ENCODE data around the gene STK36.

STK36 gene

GRCh38 chr2:218671654-218672566 lies at the start of gene STK36, which contains the start of gene RNF25:
STK36 (plus strand) TSS chr2:218672086; CDS start chr2:218672830, 744 bp downstream.
RNF25 (minus strand) TSS chr2:218672002; CDS start chr2:218671970, 32 bp downstream.
- TF ChIP-seq POLR2A (IDR thresholded peaks at IDR 0.05; ENCODE audit: low read depth, low read length): peak; percentile 82
- DNase-seq (ENCODE audit: insufficient read length, low spot score): peak; percentile 86
- FAIRE-seq: no peak

GRCh38 chr2:218622606-218623365 lies 49.1 kb upstream of the STK36 start:
- DNase-seq (ENCODE audit: insufficient read length, low spot score) (no peak), FAIRE-seq (no peak)
- TF ChIP-seq POLR2A (IDR thresholded peaks at IDR 0.05; ENCODE audit: low read depth, low read length): no peak

GRCh38 chr2:218623366-218623705 lies 48.5 kb upstream of the STK36 start:
- FAIRE-seq (no peak), DNase-seq (ENCODE audit: insufficient read length, low spot score) (no peak)
- TF ChIP-seq POLR2A (IDR thresholded peaks at IDR 0.05; ENCODE audit: low read depth, low read length): no peak

GRCh38 chr2:218626369-218626768 lies 45.5 kb upstream of the STK36 start:
- no peak for TF ChIP-seq POLR2A (IDR thresholded peaks at IDR 0.05; ENCODE audit: low read depth, low read length)
- DNase-seq (ENCODE audit: insufficient read length, low spot score): no peak
- FAIRE-seq: no peak

GRCh38 chr2:218627939-218628338 lies 43.9 kb upstream of the STK36 start:
- TF ChIP-seq POLR2A (IDR thresholded peaks at IDR 0.05; ENCODE audit: low read depth, low read length): no peak
- FAIRE-seq (no peak), DNase-seq (ENCODE audit: insufficient read length, low spot score) (no peak)

GRCh38 chr2:218631837-218632236 lies 40.0 kb upstream of the STK36 start:
- DNase-seq (ENCODE audit: insufficient read length, low spot score) (no peak), FAIRE-seq (no peak)
- no peak for TF ChIP-seq POLR2A (IDR thresholded peaks at IDR 0.05; ENCODE audit: low read depth, low read length)

GRCh38 chr2:218635719-218636118 lies 36.2 kb upstream of the STK36 start:
- no peak for TF ChIP-seq POLR2A (IDR thresholded peaks at IDR 0.05; ENCODE audit: low read depth, low read length)
- FAIRE-seq (no peak), DNase-seq (ENCODE audit: insufficient read length, low spot score) (no peak)

GRCh38 chr2:218638372-218638771 lies 33.5 kb upstream of the STK36 start:
- TF ChIP-seq POLR2A (IDR thresholded peaks at IDR 0.05; ENCODE audit: low read depth, low read length): no peak
- DNase-seq (ENCODE audit: insufficient read length, low spot score) (no peak), FAIRE-seq (no peak)

GRCh38 chr2:218642121-218642656 lies 29.7 kb upstream of the STK36 start:
- TF ChIP-seq POLR2A (IDR thresholded peaks at IDR 0.05; ENCODE audit: low read depth, low read length): no peak
- no peak for FAIRE-seq
- no peak for DNase-seq (ENCODE audit: insufficient read length, low spot score)

- FAIRE-seq (no peak), DNase-seq (ENCODE audit: insufficient read length, low spot score) (no peak)
- no peak for TF ChIP-seq POLR2A (IDR thresholded peaks at IDR 0.05; ENCODE audit: low read depth, low read length)
Observed at GRCh38 chr2:218642786-218643185, 29.1 kb upstream of the STK36 start.

GRCh38 chr2:218643751-218644310 lies 28.1 kb upstream of the STK36 start:
- DNase-seq (ENCODE audit: insufficient read length, low spot score) (no peak), FAIRE-seq (no peak)
- TF ChIP-seq POLR2A (IDR thresholded peaks at IDR 0.05; ENCODE audit: low read depth, low read length): no peak

GRCh38 chr2:218644721-218645120 lies 27.2 kb upstream of the STK36 start:
- no peak for TF ChIP-seq POLR2A (IDR thresholded peaks at IDR 0.05; ENCODE audit: low read depth, low read length)
- FAIRE-seq (no peak), DNase-seq (ENCODE audit: insufficient read length, low spot score) (no peak)

- peak; percentile 78 for FAIRE-seq
- peak; percentile 60 for DNase-seq (ENCODE audit: insufficient read length, low spot score)
- no peak for TF ChIP-seq POLR2A (IDR thresholded peaks at IDR 0.05; ENCODE audit: low read depth, low read length)
Observed at GRCh38 chr2:218645126-218645525, 26.8 kb upstream of the STK36 start.

All from H54 (cell line).